Measurements from ENCODE around the gene COL5A1.

DNA sequence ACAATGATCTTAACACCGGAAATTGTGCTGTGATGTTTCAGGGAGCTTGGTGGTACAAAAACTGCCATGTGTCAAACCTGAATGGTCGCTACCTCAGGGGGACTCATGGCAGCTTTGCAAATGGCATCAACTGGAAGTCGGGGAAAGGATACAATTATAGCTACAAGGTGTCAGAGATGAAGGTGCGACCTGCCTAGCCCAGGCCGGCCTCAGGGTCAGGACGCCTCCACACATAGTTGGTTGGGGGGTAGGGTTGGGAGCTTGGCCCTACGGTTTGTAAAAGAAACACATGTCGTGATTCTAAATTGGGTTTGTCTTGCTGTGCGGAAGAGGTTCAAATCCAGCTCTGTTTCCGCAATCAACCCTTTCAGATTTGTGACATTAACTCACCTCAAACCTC is 245.6 kb downstream of the COL5A1 start:
- no peak for TF ChIP-seq CTCF (IDR thresholded peaks at IDR 0.05)
- no peak for TF ChIP-seq POLR2A (IDR thresholded peaks at IDR 0.05)
